Kidney (tissue), 14 donors: ENCODE data around the gene CREG1. TPM values are rescaled to one million over a fixed set of nuclear protein-coding genes. Genes with fewer than 3 reads are reported as not detected.

ENCODE experiments used
- DNase-seq, 5 donors: peaks; one replicate each; pipeline ENCODE4 v3.0.0-alpha.2; 2013 to 2020
- FAIRE-seq: peaks from 2 replicates; lab custom pipeline; 2012; peaks lifted over from hg19 to GRCh38; lab: Jason Lieb, UNC
- H3K27ac ChIP-seq, 2 donors: one replicate each; pipeline ENCODE4 v1.7.0; 2013; ENCODE audit warnings: low read depth in 2 of 2, low read length in 2 of 2, inconsistent platforms in 1 of 2
- H3K27me3 ChIP-seq: one replicate; pipeline ENCODE4 v1.7.1; 2013; ENCODE audit warnings: low read length, inconsistent platforms; ENCODE audit not compliant: control insufficient read depth, insufficient read depth
- H3K36me3 ChIP-seq, 3 donors: one replicate each; pipeline versions ENCODE4 v1.7.0 to v1.7.1; 2013; ENCODE audit warnings: low read length in 3 of 3, control low read depth in 1 of 3, inconsistent platforms in 1 of 3; ENCODE audit not compliant: insufficient read depth in 3 of 3, control insufficient read depth in 2 of 3
- H3K4me1 ChIP-seq, 3 donors: one replicate each; pipeline versions ENCODE4 v1.7.0 to v1.7.1; 2013; ENCODE audit warnings: low read length in 3 of 3, inconsistent platforms in 1 of 3, low read depth in 1 of 3; ENCODE audit not compliant: control insufficient read depth in 2 of 3, insufficient read depth in 2 of 3
- H3K4me3 ChIP-seq, 3 donors: one replicate each; pipeline versions ENCODE4 v1.7.0 to v1.8.1; 2013; ENCODE audit warnings: low read length in 3 of 3, control low read depth in 1 of 3, inconsistent platforms in 1 of 3
- H3K9ac ChIP-seq, 3 donors: one replicate each; pipeline versions ENCODE4 v1.7.0 to v1.7.1; 2013; ENCODE audit warnings: low read length in 3 of 3, control low read depth in 1 of 3, inconsistent platforms in 1 of 3
- H3K9me3 ChIP-seq, 3 donors: one replicate each; pipeline versions ENCODE4 v1.7.0 to v1.7.1; 2013; ENCODE audit warnings: low read length in 3 of 3, control low read depth in 1 of 3, inconsistent platforms in 1 of 3; ENCODE audit not compliant: control insufficient read depth in 2 of 3, insufficient read depth in 1 of 3
- CTCF ChIP-seq: IDR thresholded peaks from 3 replicates; pipeline ENCODE4 v1.5.1; 2012; ENCODE audit warnings: mild to moderate bottlenecking, moderate library complexity, borderline replicate concordance; ENCODE audit not compliant: insufficient read depth; ENCODE audit errors: extremely low read depth
- intact Hi-C: fragments of 100-400 bp; cut with DNase I; formaldehyde crosslinking; loops from one replicate; pipeline ENCODE4 v1.11.1; 2022
- polyA plus RNA-seq: library from polyadenylated mRNA; stranded (reverse); fragments of 350-450 nt; fragmentation: Illumina TruSeq; extraction: RNeasy Lipid Tissue Mini Kit (QIAGEN cat#74804); gene quantifications from one replicate; pipeline ENCODE4 v1.2.3, GENCODE V29; 2014; ENCODE audit warnings: low read depth, low replicate concordance; ENCODE audit not compliant: insufficient read depth
- total RNA-seq: library from RNA; stranded (reverse); fragmentation: NEBNext Ultra II Directional; extraction: Animal tissue kit (Norgen Biotek cat#: 25700); gene quantifications from one replicate; pipeline ENCODE4 v1.2.1, GENCODE V29; 2021
- donor health status: control.
- donor health status: control.
- donor health status: control.
- donor health status: control.
- donor health status: control.
- donor health status: DM: yes; HTN: yes; CAD: no.
- donor health status: Normal renal cell carcinoma (clear cell type).

CREG1 gene
- total and polyA plus RNA-seq, 2 donors from 2014 or later = 91.2 to 115 TPM

- no peaks in the 10 kb centered on the region for H3K27me3 ChIP-seq
- no peak for DNase-seq
- H3K9me3 ChIP-seq = no peaks in the 10 kb centered on the region
- no peak for TF ChIP-seq CTCF
- H3K27ac ChIP-seq = no peak overlapping the region
- no peaks in the 10 kb centered on the region for H3K36me3 ChIP-seq
- H3K9ac ChIP-seq = no peak overlapping the region
- intact Hi-C loops = no loop called here
- no peak overlapping the region for H3K4me3 ChIP-seq
- no peaks in the 10 kb centered on the region for H3K4me1 ChIP-seq
- FAIRE-seq = no peak
Measured at GRCh38 chr1:167593860-167594259, 40.3 kb upstream of the CREG1 start.

- FAIRE-seq = no peak
- Histone ChIP-seq H3K9me3 (no peaks in the 10 kb centered on the region), H3K4me1 (no peaks in the 10 kb centered on the region), H3K36me3 (no peaks in the 10 kb centered on the region), H3K27me3 (no peaks in the 10 kb centered on the region), H3K27ac (no peak overlapping the region), H3K4me3 (no peak overlapping the region), H3K9ac (no peak overlapping the region)
- TF ChIP-seq CTCF = no peak
- DNase-seq = no peak
- intact Hi-C loops = no loop called here
Measured at GRCh38 chr1:167592475-167592874, 38.9 kb upstream of the CREG1 start.

- DNase-seq (no peak), FAIRE-seq (no peak)
- no peak for TF ChIP-seq CTCF
- Histone ChIP-seq H3K27me3 (no peaks in the 10 kb centered on the region), H3K36me3 (no peaks in the 10 kb centered on the region), H3K4me1 (no peaks in the 10 kb centered on the region), H3K4me3 (no peak overlapping the region), H3K27ac (no peak overlapping the region), H3K9ac (no peak overlapping the region), H3K9me3 (no peaks in the 10 kb centered on the region)
- intact Hi-C loops = no loop called here
Measured at GRCh38 chr1:167588361-167588760, 34.8 kb upstream of the CREG1 start.

GRCh38 chr1:167587872-167588271 is 34.3 kb upstream of the CREG1 start:
- no peaks in the 10 kb centered on the region for H3K36me3 ChIP-seq
- DNase-seq (no peak), FAIRE-seq (no peak)
- H3K4me3 ChIP-seq = no peak overlapping the region
- TF ChIP-seq CTCF = no peak
- no peak overlapping the region for H3K27ac ChIP-seq
- no peak overlapping the region for H3K9ac ChIP-seq
- no peaks in the 10 kb centered on the region for H3K9me3 ChIP-seq
- no peaks in the 10 kb centered on the region for H3K4me1 ChIP-seq
- intact Hi-C loops = no loop called here
- no peaks in the 10 kb centered on the region for H3K27me3 ChIP-seq
